Pancreas (tissue), 10 donors: ENCODE data around the gene TMEM212. TPM values are rescaled to one million over a fixed set of nuclear protein-coding genes. Genes with fewer than 3 reads are reported as not detected.

Experiments
- ATAC-seq, 4 donors: fragments of 200-7000 bp; cut with Tn5 transposase; one replicate each; pipeline versions ENCODE4 v1.8.0 to v1.9.1; 2020; ENCODE audit warnings: mild to moderate bottlenecking in 4 of 4, moderate library complexity in 4 of 4
- DNase-seq, 6 donors: peaks; one replicate each; pipeline ENCODE4 v3.0.0-alpha.2; 2020
- FAIRE-seq: peaks from 2 replicates; lab custom pipeline; 2012; peaks lifted over from hg19 to GRCh38; lab: Jason Lieb, UNC
- H3K27ac ChIP-seq, 4 donors: fragments of 200-600 bp; sonication (generic); 1 replicate in 3 of 4; 2 replicates in 1 of 4; pipeline versions ENCODE4 v1.5.0 to v1.8.0; 2020
- H3K27me3 ChIP-seq, 4 donors: fragments of 200-600 bp; one replicate each; pipeline ENCODE4 v1.8.0; 2021
- H3K36me3 ChIP-seq, 3 donors: fragments of 200-600 bp; sonication (generic) in 1 of 3; one replicate each; pipeline versions ENCODE4 v1.5.0 to v1.8.0; 2020 to 2021
- H3K4me1 ChIP-seq, 3 donors: fragments of 200-600 bp; one replicate each; pipeline ENCODE4 v1.8.0; 2021
- H3K4me3 ChIP-seq, 4 donors: fragments of 200-600 bp; sonication (generic) in 2 of 4; one replicate each; pipeline versions ENCODE4 v1.5.0 to v1.8.0; 2020 to 2021
- H3K9me3 ChIP-seq, 4 donors: fragments of 200-600 bp; one replicate each; pipeline ENCODE4 v1.8.0; 2021
- WGBS, 2 donors: extraction: QIAGEN DNeasy Blood & Tissue Kit; methylation state at CpG; one replicate each; pipeline ENCODE4 v1.1.7; 2013; 5-methylcytosine and 5-hydroxymethylcytosine counted together
- intact Hi-C, 3 donors: fragments of 100-400 bp; cut with DNase I; formaldehyde crosslinking; loops; one replicate each; pipeline versions ENCODE4 v1.11.1 to v1.14.2; 2022
- polyA plus RNA-seq, 2 donors: library from polyadenylated mRNA; stranded (reverse); fragments of 200-250 nt; gene quantifications; one replicate each; pipeline ENCODE4 v1.2.3, GENCODE V29; 2013
- total RNA-seq, 6 donors: library from RNA; stranded (reverse); fragmentation: NEBNext Ultra II Directional in 4 of 6; extraction: Animal tissue kit (Norgen Biotek cat#: 25700) in 4 of 6; gene quantifications; one replicate each; pipeline versions ENCODE4 v1.2.1 to v1.2.4, GENCODE V29; 2021 to 2023
- TF ChIP-seq, protein P1 (sequence below), 4 donors: fragments of 200-600 bp; sonication (generic) in 3 of 4; IDR thresholded peaks; one replicate each; pipeline versions ENCODE4 v1.5.0 to v1.8.0; 2021; ENCODE audit warnings: antibody characterized with exemption in 4 of 4
- donor health status: healthy with polysubstance abuse.
- donor health status: DM: no; HTN: no; CAD: no; lungs with moderate emphysema.
- donor health status: DM: no; HTN: no; CAD: no.
- donor health status: control.
- donor health status: control.
- donor health status: Bipolar disorder and iron deficiency.
- donor health status: DM: yes; HTN: yes; CAD: no.
- donor health status: DM: no; HTN: no; CAD: no.
- donor health status: DM: no; HTN: no; CAD: no.
- donor health status: DM: yes; HTN: yes; CAD: no.

Gene TMEM212
- total and polyA plus RNA-seq, 8 donors = not detected

DNA sequence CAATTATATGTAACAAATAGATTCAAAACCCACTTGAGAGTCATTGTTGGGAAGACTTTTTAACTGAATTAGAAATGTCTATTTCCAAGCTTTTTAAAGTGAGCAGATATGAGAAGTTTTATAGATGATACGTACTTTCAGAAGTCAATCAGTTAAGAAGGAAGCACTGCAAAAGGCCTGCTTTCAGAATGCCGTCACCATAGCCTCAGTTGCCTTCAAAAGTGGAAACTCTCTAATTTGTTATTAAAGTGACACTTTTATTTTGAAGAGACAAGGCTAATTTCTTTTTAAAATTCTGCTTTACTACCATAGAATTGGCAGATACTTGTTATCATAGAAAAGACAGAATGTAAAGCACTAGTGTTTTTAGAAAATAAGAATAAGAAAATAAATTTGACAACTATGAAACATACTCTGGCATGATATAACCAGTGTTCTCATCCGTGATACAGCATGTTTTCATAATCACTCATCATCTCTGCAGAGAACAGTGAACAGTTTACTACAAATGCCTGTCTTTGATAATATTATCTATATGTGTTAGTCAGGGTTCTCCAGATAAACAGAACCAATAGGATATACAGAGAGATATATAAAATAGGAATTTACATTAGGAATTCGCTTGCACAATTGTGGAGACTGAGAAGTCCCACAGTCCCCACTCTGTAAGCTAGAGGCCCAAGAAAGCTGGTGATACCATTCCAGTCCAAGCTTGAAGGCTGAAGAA is 25.9 kb upstream of the TMEM212 start:
- Histone ChIP-seq H3K4me1 (no peaks in the 10 kb centered on the region), H3K36me3 (no peaks in the 10 kb centered on the region), H3K27me3 (no peaks in the 10 kb centered on the region), H3K27ac (no peak overlapping the region), H3K4me3 (no peak overlapping the region), H3K9me3 (no peaks in the 10 kb centered on the region)
- 93 to 94% methylated on average over 4 of the region's 4 CpGs for WGBS, 2 donors
- ATAC-seq (no peak), FAIRE-seq (no peak), DNase-seq (no peak)
- TF ChIP-seq, protein P1, sequence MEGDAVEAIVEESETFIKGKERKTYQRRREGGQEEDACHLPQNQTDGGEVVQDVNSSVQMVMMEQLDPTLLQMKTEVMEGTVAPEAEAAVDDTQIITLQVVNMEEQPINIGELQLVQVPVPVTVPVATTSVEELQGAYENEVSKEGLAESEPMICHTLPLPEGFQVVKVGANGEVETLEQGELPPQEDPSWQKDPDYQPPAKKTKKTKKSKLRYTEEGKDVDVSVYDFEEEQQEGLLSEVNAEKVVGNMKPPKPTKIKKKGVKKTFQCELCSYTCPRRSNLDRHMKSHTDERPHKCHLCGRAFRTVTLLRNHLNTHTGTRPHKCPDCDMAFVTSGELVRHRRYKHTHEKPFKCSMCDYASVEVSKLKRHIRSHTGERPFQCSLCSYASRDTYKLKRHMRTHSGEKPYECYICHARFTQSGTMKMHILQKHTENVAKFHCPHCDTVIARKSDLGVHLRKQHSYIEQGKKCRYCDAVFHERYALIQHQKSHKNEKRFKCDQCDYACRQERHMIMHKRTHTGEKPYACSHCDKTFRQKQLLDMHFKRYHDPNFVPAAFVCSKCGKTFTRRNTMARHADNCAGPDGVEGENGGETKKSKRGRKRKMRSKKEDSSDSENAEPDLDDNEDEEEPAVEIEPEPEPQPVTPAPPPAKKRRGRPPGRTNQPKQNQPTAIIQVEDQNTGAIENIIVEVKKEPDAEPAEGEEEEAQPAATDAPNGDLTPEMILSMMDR (IDR thresholded peaks at IDR 0.05) = no peak
- intact Hi-C loops = no loop called here

DNA sequence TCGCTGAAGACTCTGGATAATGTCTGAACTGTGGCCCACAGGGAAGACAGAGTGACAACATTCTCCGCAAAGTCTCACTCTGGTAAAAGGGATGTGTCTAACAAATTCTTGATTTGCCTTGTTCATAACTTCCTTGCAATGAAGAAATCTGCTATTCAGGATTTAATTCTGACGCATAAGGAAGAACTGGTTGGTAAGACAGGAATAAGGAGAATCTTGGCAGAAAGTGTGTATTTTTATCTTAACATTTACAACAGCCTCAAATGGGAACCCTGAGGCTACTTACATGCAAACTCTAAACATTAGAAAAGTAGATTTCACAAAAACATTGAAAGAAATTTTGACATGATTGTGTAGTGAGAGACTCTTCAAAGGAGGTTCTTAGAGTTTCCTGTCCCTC is 22.1 kb upstream of the TMEM212 start:
- H3K4me1 ChIP-seq = peaks cover 0 to 7% (median 0%) of the 10 kb centered on the region in 3 donors
- TF ChIP-seq, protein P1 (IDR thresholded peaks at IDR 0.05) = no peak
- DNase-seq (no peak), ATAC-seq (no peak), FAIRE-seq (no peak)
- no peaks in the 10 kb centered on the region for H3K36me3 ChIP-seq
- intact Hi-C loops = no loop called here
- 92 to 97% methylated on average over 3 of the region's 3 CpGs for WGBS, 2 donors
- H3K4me3 ChIP-seq = no peak overlapping the region
- no peaks in the 10 kb centered on the region for H3K27me3 ChIP-seq
- no peaks in the 10 kb centered on the region for H3K9me3 ChIP-seq
- H3K27ac ChIP-seq = no peak overlapping the region

DNA sequence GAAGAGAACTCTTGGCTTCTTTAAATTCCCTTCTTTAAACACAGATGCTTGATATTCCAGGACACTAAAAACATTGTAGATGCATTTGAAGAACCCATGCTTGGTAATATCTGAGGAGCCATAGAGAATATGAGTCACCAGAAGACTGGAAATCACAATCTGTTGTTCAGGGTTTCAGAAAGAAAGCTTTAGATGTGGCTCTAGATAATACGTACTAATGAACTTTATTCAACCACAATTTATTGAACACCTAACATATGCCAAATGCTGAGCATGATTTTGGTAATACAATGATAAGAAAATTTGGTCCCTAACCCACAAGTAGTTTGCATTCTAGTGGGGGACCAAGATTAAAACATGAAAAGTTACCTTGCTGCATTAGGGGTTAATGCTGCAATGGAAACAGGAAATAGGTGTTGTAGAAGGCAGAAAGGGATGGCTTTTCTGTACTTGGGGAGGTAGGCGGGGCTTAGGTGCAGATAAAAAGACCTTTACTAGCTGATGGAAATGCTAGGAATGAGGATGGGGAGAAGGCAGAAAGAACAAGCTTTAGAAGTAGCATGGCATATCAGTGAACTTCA is 21.3 kb upstream of the TMEM212 start:
- TF ChIP-seq, protein P1 (IDR thresholded peaks at IDR 0.05) = no peak
- FAIRE-seq (no peak), DNase-seq (no peak), ATAC-seq (no peak)
- Histone ChIP-seq H3K9me3 (no peaks in the 10 kb centered on the region), H3K36me3 (no peaks in the 10 kb centered on the region), H3K27ac (no peak overlapping the region), H3K27me3 (no peaks in the 10 kb centered on the region), H3K4me1 (peaks cover 0 to 8% (median 0%) of the 10 kb centered on the region in 3 donors), H3K4me3 (no peak overlapping the region)
- WGBS, 2 donors = 44 to 63% methylated on average over 2 of the region's 2 CpGs
- intact Hi-C loops = no loop called here

DNA sequence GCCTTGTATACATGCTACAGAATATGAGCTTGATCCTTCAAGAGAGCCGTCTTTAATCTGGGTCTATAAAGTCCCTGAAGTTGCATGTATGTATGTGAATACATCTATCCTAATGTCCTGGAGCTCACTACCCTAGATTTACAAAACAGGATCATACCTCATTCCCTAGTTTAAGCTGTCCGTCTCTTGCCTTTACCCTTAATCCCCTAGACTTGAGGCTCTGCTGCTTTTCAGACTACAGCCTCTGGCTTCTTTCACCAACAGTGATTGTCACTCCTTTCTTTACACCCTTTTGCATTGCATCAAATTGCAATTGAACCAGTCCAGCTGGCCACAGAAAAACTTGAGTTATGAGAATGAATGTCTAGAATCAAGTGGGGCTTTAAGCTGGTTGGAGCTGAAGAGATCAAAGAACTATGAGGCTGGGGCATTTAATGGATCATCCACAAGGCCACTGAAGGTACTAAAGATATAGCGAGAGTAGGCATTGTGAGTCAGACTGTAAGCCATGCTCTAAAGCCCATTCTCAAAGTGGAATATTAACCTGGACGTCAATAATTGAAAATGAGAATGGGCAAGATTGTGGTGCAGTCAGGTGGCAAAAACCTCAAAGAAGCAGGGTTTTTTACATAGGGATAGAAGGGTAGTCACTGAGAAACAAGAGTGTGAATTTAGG is 20.6 kb upstream of the TMEM212 start:
- FAIRE-seq (no peak), DNase-seq (no peak), ATAC-seq (no peak)
- Histone ChIP-seq H3K27me3 (no peaks in the 10 kb centered on the region), H3K36me3 (no peaks in the 10 kb centered on the region), H3K4me1 (peaks cover 0 to 8% (median 0%) of the 10 kb centered on the region in 3 donors), H3K4me3 (no peak overlapping the region), H3K27ac (no peak overlapping the region), H3K9me3 (no peaks in the 10 kb centered on the region)
- WGBS, 2 donors = 49 to 68% methylated on average over 4 of the region's 4 CpGs
- TF ChIP-seq, protein P1 (IDR thresholded peaks at IDR 0.05) = no peak
- intact Hi-C loops = no loop called here
